Stimulated activated CD8-positive, alpha-beta memory T cell treated with anti-CD3 and anti-CD28 coated beads, Interleukin-15, amount 100 ng/mL, for 1 hour (primary cell): ENCODE measurements around the gene ZDHHC4.

Experiments
- DNase-seq: peaks from one replicate; pipeline ENCODE4 v3.0.0-alpha.2; 2020; ENCODE audit warnings: low read depth

The ZDHHC4 gene

GRCh38 chr7:6636741-6637543 lies 59.7 kb downstream of the ZDHHC4 start, which contains the start of gene ZNF316:
Gene ZNF316 (plus strand): TSS chr7:6637318. CDS start chr7:6642410, 5,092 bp downstream.
- no peak for DNase-seq

GRCh38 chr7:6637544-6638229 lies 60.4 kb downstream of the ZDHHC4 start:
- peak; percentile 20 for DNase-seq
